ENCODE results near the gene REPS2. TPM values are rescaled to one million over a fixed set of nuclear protein-coding genes. Genes with fewer than 3 reads are reported as not detected.

Gene REPS2
- total RNA-seq, 2 experiments from 2014 or later: 0.41 to 4.0 TPM

- no peaks in the 10 kb centered on the region for H4K20me1 ChIP-seq (ENCODE audit: insufficient read depth, low read length)
- peak; percentile 70 for TF ChIP-seq CTCF (conservative IDR thresholded peaks at IDR 0.05; ENCODE audit: low read length)
- no peak for TF ChIP-seq EZH2phosphoT487 (IDR thresholded peaks at IDR 0.05; ENCODE audit: borderline replicate concordance, low read depth, low read length)
- no peak overlapping the region for H3K27ac ChIP-seq (ENCODE audit: low read depth, low read length, poor library complexity, severe bottlenecking)
- H3K79me2 ChIP-seq (ENCODE audit: insufficient read depth, low read depth, low read length): no peaks in the 10 kb centered on the region
- H3K9me3 ChIP-seq (ENCODE audit: low read length): no peaks in the 10 kb centered on the region
- H3K4me1 ChIP-seq (ENCODE audit: insufficient read depth, low read length, poor library complexity, severe bottlenecking): no peaks in the 10 kb centered on the region
- H2AFZ ChIP-seq (ENCODE audit: low read length): no peak overlapping the region
- H3K36me3 ChIP-seq (ENCODE audit: insufficient read depth, low read length): no peaks in the 10 kb centered on the region
- H3K9me2 ChIP-seq (ENCODE audit: insufficient read depth, low read length): no peaks in the 10 kb centered on the region
- peak; percentile 47 for DNase-seq (ENCODE audit: low spot score)
- intact Hi-C loops (cut with micrococcal nuclease; ENCODE audit: unreplicated experiment): loop anchor here (1.0 kb wide), 1 partner anchor 39 kb away; no protein-coding TSS in a partner anchor
- 0 out of 2 replicates have a peak overlapping the region, but pooled peaks have one; percentile 12 for H3K4me2 ChIP-seq (ENCODE audit: low read length)
- ChIA-PET POLR2A (interaction anchor here (1.1 kb wide), 1 partner anchor 17 kb away, joined by 4 read pairs; no protein-coding TSS in a partner anchor), CTCF (ENCODE audit: unreplicated experiment) (interaction anchor here (1.1 kb wide), 1 partner anchor 39 kb away, joined by 6 read pairs; no protein-coding TSS in a partner anchor)
- BruUV-seq (replicated peaks): no TSS peak
- H3K4me3 ChIP-seq (ENCODE audit: low read depth, low read length, poor library complexity, severe bottlenecking): no peak overlapping the region
These were observed 60.8 kb downstream of the REPS2 start for GRCh38 chrX:17007134-17007768.

- BruUV-seq (replicated peaks): no TSS peak
- intact Hi-C loops (cut with micrococcal nuclease; ENCODE audit: unreplicated experiment): no loop called here
- no peaks in the 10 kb centered on the region for H3K79me2 ChIP-seq (ENCODE audit: insufficient read depth, low read depth, low read length)
- H2AFZ ChIP-seq (ENCODE audit: low read length): no peak overlapping the region
- H3K4me1 ChIP-seq (ENCODE audit: insufficient read depth, low read length, poor library complexity, severe bottlenecking): no peaks in the 10 kb centered on the region
- H3K9me2 ChIP-seq (ENCODE audit: insufficient read depth, low read length): no peaks in the 10 kb centered on the region
- H3K4me2 ChIP-seq (ENCODE audit: low read length): no peak overlapping the region
- CTCF ChIA-PET (ENCODE audit: unreplicated experiment): interaction anchor here (2.6 kb wide), 1 partner anchor 36 kb away, joined by 6 read pairs; no protein-coding TSS in a partner anchor
- H3K27ac ChIP-seq (ENCODE audit: low read depth, low read length, poor library complexity, severe bottlenecking): no peak overlapping the region
- no peaks in the 10 kb centered on the region for H3K9me3 ChIP-seq (ENCODE audit: low read length)
- H4K20me1 ChIP-seq (ENCODE audit: insufficient read depth, low read length): no peaks in the 10 kb centered on the region
- no peak for TF ChIP-seq EZH2phosphoT487 (IDR thresholded peaks at IDR 0.05; ENCODE audit: borderline replicate concordance, low read depth, low read length)
- TF ChIP-seq CTCF (conservative IDR thresholded peaks at IDR 0.05; ENCODE audit: low read length): no peak
- no peak overlapping the region for H3K4me3 ChIP-seq (ENCODE audit: low read depth, low read length, poor library complexity, severe bottlenecking)
- no peaks in the 10 kb centered on the region for H3K36me3 ChIP-seq (ENCODE audit: insufficient read depth, low read length)
- no peak for DNase-seq (ENCODE audit: low spot score)
- POLR2A ChIA-PET: interaction anchor here (0.5 to 1.3 kb wide), 3 partner anchors 14 to 182 kb away, joined by 3 to 5 read pairs (median 4); no protein-coding TSS in a partner anchor
These were observed 63.6 kb downstream of the REPS2 start for GRCh38 chrX:17009856-17010625.
